ENCODE results near the gene ALPI.
"Not testable (repeated sequence)": the region's sequence is repeated elsewhere in the genome, so short reads cannot be mapped to it uniquely, and the experiment has no call there.

ALPI gene

GRCh38 chr2:232422996-232423395, 33.0 kb upstream of the ALPI start:
- not testable (repeated sequence) for H3K9ac ChIP-seq (ENCODE audit: low read length); DNase-seq (ENCODE audit: low read depth); H3K4me3 ChIP-seq (ENCODE audit: low read length); H3K4me1 ChIP-seq (ENCODE audit: control insufficient read depth, insufficient read depth, low read length); H3K36me3 ChIP-seq (ENCODE audit: control insufficient read depth, insufficient read depth, low read length, severe bottlenecking)
- Histone ChIP-seq H3K9me3 (ENCODE audit: control insufficient read depth, low read length) (peaks cover 11% of the 10 kb centered on the region), H3K27me3 (replicated peaks; ENCODE audit: control insufficient read depth, insufficient read depth, low read length) (peaks cover 40% of the 10 kb centered on the region)

- Histone ChIP-seq H3K27me3 (replicated peaks; ENCODE audit: control insufficient read depth, insufficient read depth, low read length) (peaks cover 36% of the 10 kb centered on the region), H3K9me3 (ENCODE audit: control insufficient read depth, low read length) (peaks cover 11% of the 10 kb centered on the region)
- H3K36me3 ChIP-seq (ENCODE audit: control insufficient read depth, insufficient read depth, low read length, severe bottlenecking); H3K9ac ChIP-seq (ENCODE audit: low read length); H3K4me3 ChIP-seq (ENCODE audit: low read length); H3K4me1 ChIP-seq (ENCODE audit: control insufficient read depth, insufficient read depth, low read length); DNase-seq (ENCODE audit: low read depth): not testable (repeated sequence)
Observed at GRCh38 chr2:232423407-232423806, 32.5 kb upstream of the ALPI start.

GRCh38 chr2:232431705-232432590, 24.0 kb upstream of the ALPI start:
- Histone ChIP-seq H3K27me3 (replicated peaks; ENCODE audit: control insufficient read depth, insufficient read depth, low read length) (peaks cover 27% of the 10 kb centered on the region), H3K4me3 (ENCODE audit: low read length) (no peak overlapping the region), H3K4me1 (ENCODE audit: control insufficient read depth, insufficient read depth, low read length) (no peaks in the 10 kb centered on the region), H3K9ac (ENCODE audit: low read length) (no peak overlapping the region), H3K9me3 (ENCODE audit: control insufficient read depth, low read length) (no peaks in the 10 kb centered on the region), H3K36me3 (ENCODE audit: control insufficient read depth, insufficient read depth, low read length, severe bottlenecking) (no peaks in the 10 kb centered on the region)
- DNase-seq (ENCODE audit: low read depth): no peak

GRCh38 chr2:232432598-232433184, 23.3 kb upstream of the ALPI start:
- no peaks in the 10 kb centered on the region for H3K36me3 ChIP-seq (ENCODE audit: control insufficient read depth, insufficient read depth, low read length, severe bottlenecking)
- no peak for DNase-seq (ENCODE audit: low read depth)
- peaks cover 34% of the 10 kb centered on the region for H3K27me3 ChIP-seq (replicated peaks; ENCODE audit: control insufficient read depth, insufficient read depth, low read length)
- no peaks in the 10 kb centered on the region for H3K4me1 ChIP-seq (ENCODE audit: control insufficient read depth, insufficient read depth, low read length)
- no peak overlapping the region for H3K9ac ChIP-seq (ENCODE audit: low read length)
- H3K9me3 ChIP-seq (ENCODE audit: control insufficient read depth, low read length): no peaks in the 10 kb centered on the region
- H3K4me3 ChIP-seq (ENCODE audit: low read length): no peak overlapping the region

GRCh38 chr2:232433622-232434021, 22.3 kb upstream of the ALPI start:
- H3K27me3 ChIP-seq (replicated peaks; ENCODE audit: control insufficient read depth, insufficient read depth, low read length): peaks cover 42% of the 10 kb centered on the region
- not testable (repeated sequence) for H3K4me3 ChIP-seq (ENCODE audit: low read length); H3K36me3 ChIP-seq (ENCODE audit: control insufficient read depth, insufficient read depth, low read length, severe bottlenecking)

GRCh38 chr2:232434091-232434490, 21.9 kb upstream of the ALPI start:
- Histone ChIP-seq H3K9me3 (ENCODE audit: control insufficient read depth, low read length) (no peaks in the 10 kb centered on the region), H3K27me3 (replicated peaks; ENCODE audit: control insufficient read depth, insufficient read depth, low read length) (peaks cover 46% of the 10 kb centered on the region), H3K4me1 (ENCODE audit: control insufficient read depth, insufficient read depth, low read length) (no peaks in the 10 kb centered on the region), H3K4me3 (ENCODE audit: low read length) (no peak overlapping the region), H3K36me3 (ENCODE audit: control insufficient read depth, insufficient read depth, low read length, severe bottlenecking) (no peaks in the 10 kb centered on the region), H3K9ac (ENCODE audit: low read length) (no peak overlapping the region)
- DNase-seq (ENCODE audit: low read depth): no peak

More at GRCh38 chr2:232433622-232434021, 22.3 kb upstream of the ALPI start:
- H3K9me3 ChIP-seq (ENCODE audit: control insufficient read depth, low read length); H3K9ac ChIP-seq (ENCODE audit: low read length); DNase-seq (ENCODE audit: low read depth); H3K4me1 ChIP-seq (ENCODE audit: control insufficient read depth, insufficient read depth, low read length): not testable (repeated sequence)

GRCh38 chr2:232434563-232435374, 21.2 kb upstream of the ALPI start:
- Histone ChIP-seq H3K36me3 (ENCODE audit: control insufficient read depth, insufficient read depth, low read length, severe bottlenecking) (no peaks in the 10 kb centered on the region), H3K27me3 (replicated peaks; ENCODE audit: control insufficient read depth, insufficient read depth, low read length) (peaks cover 49% of the 10 kb centered on the region), H3K9ac (ENCODE audit: low read length) (no peak overlapping the region), H3K9me3 (ENCODE audit: control insufficient read depth, low read length) (no peaks in the 10 kb centered on the region), H3K4me1 (ENCODE audit: control insufficient read depth, insufficient read depth, low read length) (no peaks in the 10 kb centered on the region), H3K4me3 (ENCODE audit: low read length) (no peak overlapping the region)
- no peak for DNase-seq (ENCODE audit: low read depth)

- Histone ChIP-seq H3K9ac (ENCODE audit: low read length) (no peak overlapping the region), H3K27me3 (replicated peaks; ENCODE audit: control insufficient read depth, insufficient read depth, low read length) (peaks cover 49% of the 10 kb centered on the region), H3K36me3 (ENCODE audit: control insufficient read depth, insufficient read depth, low read length, severe bottlenecking) (no peaks in the 10 kb centered on the region), H3K4me3 (ENCODE audit: low read length) (no peak overlapping the region), H3K4me1 (ENCODE audit: control insufficient read depth, insufficient read depth, low read length) (no peaks in the 10 kb centered on the region), H3K9me3 (ENCODE audit: control insufficient read depth, low read length) (no peaks in the 10 kb centered on the region)
- DNase-seq (ENCODE audit: low read depth): no peak
Observed at GRCh38 chr2:232435375-232435648, 20.6 kb upstream of the ALPI start.

GRCh38 chr2:232435805-232436204, 20.1 kb upstream of the ALPI start:
- no peak overlapping the region for H3K4me3 ChIP-seq (ENCODE audit: low read length)
- H3K4me1 ChIP-seq (ENCODE audit: control insufficient read depth, insufficient read depth, low read length): no peaks in the 10 kb centered on the region
- no peak overlapping the region for H3K9ac ChIP-seq (ENCODE audit: low read length)
- no peaks in the 10 kb centered on the region for H3K36me3 ChIP-seq (ENCODE audit: control insufficient read depth, insufficient read depth, low read length, severe bottlenecking)
- H3K27me3 ChIP-seq (replicated peaks; ENCODE audit: control insufficient read depth, insufficient read depth, low read length): peaks cover 49% of the 10 kb centered on the region
- DNase-seq (ENCODE audit: low read depth): no peak
- H3K9me3 ChIP-seq (ENCODE audit: control insufficient read depth, low read length): no peaks in the 10 kb centered on the region

- no peaks in the 10 kb centered on the region for H3K9me3 ChIP-seq (ENCODE audit: control insufficient read depth, low read length)
- no peaks in the 10 kb centered on the region for H3K4me1 ChIP-seq (ENCODE audit: control insufficient read depth, insufficient read depth, low read length)
- no peak overlapping the region for H3K9ac ChIP-seq (ENCODE audit: low read length)
- DNase-seq (ENCODE audit: low read depth): no peak
- H3K36me3 ChIP-seq (ENCODE audit: control insufficient read depth, insufficient read depth, low read length, severe bottlenecking): no peaks in the 10 kb centered on the region
- H3K4me3 ChIP-seq (ENCODE audit: low read length): no peak overlapping the region
- peaks cover 49% of the 10 kb centered on the region for H3K27me3 ChIP-seq (replicated peaks; ENCODE audit: control insufficient read depth, insufficient read depth, low read length)
Observed at GRCh38 chr2:232436381-232437194, 19.4 kb upstream of the ALPI start.

GRCh38 chr2:232437195-232437571, 18.8 kb upstream of the ALPI start:
- Histone ChIP-seq H3K9ac (ENCODE audit: low read length) (no peak overlapping the region), H3K4me1 (ENCODE audit: control insufficient read depth, insufficient read depth, low read length) (no peaks in the 10 kb centered on the region), H3K9me3 (ENCODE audit: control insufficient read depth, low read length) (no peaks in the 10 kb centered on the region), H3K4me3 (ENCODE audit: low read length) (no peak overlapping the region), H3K36me3 (ENCODE audit: control insufficient read depth, insufficient read depth, low read length, severe bottlenecking) (no peaks in the 10 kb centered on the region), H3K27me3 (replicated peaks; ENCODE audit: control insufficient read depth, insufficient read depth, low read length) (peaks cover 43% of the 10 kb centered on the region)
- DNase-seq (ENCODE audit: low read depth): no peak
